ENCODE results near the gene QPRT. TPM values are rescaled to one million over a fixed set of nuclear protein-coding genes. Genes with fewer than 3 reads are reported as not detected.

The QPRT gene
- total RNA-seq, 1 donor, result 19.5 TPM

DNA sequence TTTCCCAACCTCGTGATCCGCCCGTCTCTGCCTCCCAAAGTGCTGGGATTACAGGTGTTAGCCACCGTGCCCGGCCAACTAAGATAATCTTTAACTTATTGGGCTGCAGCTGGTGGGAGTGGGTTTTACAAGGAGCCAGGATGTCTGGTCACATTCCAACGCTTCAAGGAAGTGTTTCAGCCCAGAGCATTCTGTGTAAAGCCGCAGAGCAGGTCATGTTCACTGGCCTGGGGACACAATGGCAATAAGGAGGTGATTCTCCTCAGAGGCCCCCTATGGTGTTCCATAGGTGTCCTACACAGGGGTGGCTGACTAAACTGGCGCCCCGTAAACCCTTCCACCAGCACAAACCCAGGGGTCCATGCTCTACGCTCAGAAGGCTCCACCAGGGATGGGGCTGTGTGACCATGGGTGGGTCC is 1.2 kb downstream of the QPRT start:
- no peak overlapping the region for H3K4me2 ChIP-seq (ENCODE audit: insufficient read depth, low read length)
- H3K4me3 ChIP-seq (ENCODE audit: insufficient read depth, low read length), result no peak overlapping the region
- H3K27ac ChIP-seq (ENCODE audit: low read depth, low read length), result no peak overlapping the region

DNA sequence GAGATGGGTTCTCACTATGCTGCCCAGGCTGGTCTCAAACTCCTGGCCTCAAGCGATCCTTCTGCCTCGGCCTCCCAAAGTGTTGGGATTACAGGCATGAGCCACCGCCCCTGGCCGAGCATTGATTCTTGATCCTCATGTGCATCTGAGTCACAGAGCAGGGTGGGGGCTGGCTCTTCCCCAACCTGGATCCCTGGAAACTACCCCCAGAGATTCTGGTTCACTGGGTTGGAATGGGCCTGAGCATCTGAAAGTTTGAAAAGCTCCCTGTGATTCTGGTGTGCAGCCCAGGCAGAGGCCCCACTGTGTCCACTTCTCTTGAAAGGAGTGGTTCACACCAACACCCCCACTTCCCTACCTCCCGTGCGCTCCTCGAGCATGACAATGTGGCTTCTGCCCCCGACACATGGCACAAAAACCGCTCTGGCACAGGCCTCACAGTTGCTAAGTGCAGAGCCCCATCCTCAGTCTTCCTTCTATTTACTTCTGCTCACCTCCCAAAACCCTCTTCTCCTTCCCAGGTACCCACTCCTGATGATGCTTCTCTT is 4.6 kb downstream of the QPRT start:
- Histone ChIP-seq H4K20me1 (ENCODE audit: insufficient read depth, low read length) (peaks cover 3% of the 10 kb centered on the region), H3K27ac (ENCODE audit: low read depth, low read length) (no peak overlapping the region), H3K27me3 (ENCODE audit: insufficient read depth, low read length) (no peaks in the 10 kb centered on the region), H3K36me3 (ENCODE audit: insufficient read depth, low read length) (no peaks in the 10 kb centered on the region), H2AFZ (ENCODE audit: low read length) (no peak overlapping the region), H3K79me2 (ENCODE audit: insufficient read depth, low read length) (no peaks in the 10 kb centered on the region), H3K4me2 (ENCODE audit: insufficient read depth, low read length) (no peak overlapping the region), H3K4me1 (ENCODE audit: insufficient read depth, low read length) (peaks cover 3% of the 10 kb centered on the region), H3K4me3 (ENCODE audit: insufficient read depth, low read length) (no peak overlapping the region), H3K9me3 (ENCODE audit: low read depth, low read length) (no peaks in the 10 kb centered on the region)
- TF ChIP-seq, protein P1, sequence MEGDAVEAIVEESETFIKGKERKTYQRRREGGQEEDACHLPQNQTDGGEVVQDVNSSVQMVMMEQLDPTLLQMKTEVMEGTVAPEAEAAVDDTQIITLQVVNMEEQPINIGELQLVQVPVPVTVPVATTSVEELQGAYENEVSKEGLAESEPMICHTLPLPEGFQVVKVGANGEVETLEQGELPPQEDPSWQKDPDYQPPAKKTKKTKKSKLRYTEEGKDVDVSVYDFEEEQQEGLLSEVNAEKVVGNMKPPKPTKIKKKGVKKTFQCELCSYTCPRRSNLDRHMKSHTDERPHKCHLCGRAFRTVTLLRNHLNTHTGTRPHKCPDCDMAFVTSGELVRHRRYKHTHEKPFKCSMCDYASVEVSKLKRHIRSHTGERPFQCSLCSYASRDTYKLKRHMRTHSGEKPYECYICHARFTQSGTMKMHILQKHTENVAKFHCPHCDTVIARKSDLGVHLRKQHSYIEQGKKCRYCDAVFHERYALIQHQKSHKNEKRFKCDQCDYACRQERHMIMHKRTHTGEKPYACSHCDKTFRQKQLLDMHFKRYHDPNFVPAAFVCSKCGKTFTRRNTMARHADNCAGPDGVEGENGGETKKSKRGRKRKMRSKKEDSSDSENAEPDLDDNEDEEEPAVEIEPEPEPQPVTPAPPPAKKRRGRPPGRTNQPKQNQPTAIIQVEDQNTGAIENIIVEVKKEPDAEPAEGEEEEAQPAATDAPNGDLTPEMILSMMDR (IDR thresholded peaks at IDR 0.05; ENCODE audit: extremely low read depth, low read depth, low read length), result no peak
- peak; percentile 49 for DNase-seq (ENCODE audit: insufficient read length, low spot score, missing footprints)

More for the DNA sequence above, 1.2 kb downstream of the QPRT start:
- Histone ChIP-seq H3K27me3 (ENCODE audit: insufficient read depth, low read length) (no peaks in the 10 kb centered on the region), H2AFZ (ENCODE audit: low read length) (no peak overlapping the region), H3K36me3 (ENCODE audit: insufficient read depth, low read length) (no peaks in the 10 kb centered on the region), H3K9me3 (ENCODE audit: low read depth, low read length) (no peaks in the 10 kb centered on the region), H3K79me2 (ENCODE audit: insufficient read depth, low read length) (no peaks in the 10 kb centered on the region), H3K4me1 (ENCODE audit: insufficient read depth, low read length) (peaks cover 3% of the 10 kb centered on the region), H4K20me1 (ENCODE audit: insufficient read depth, low read length) (peaks cover 3% of the 10 kb centered on the region)
- DNase-seq (ENCODE audit: insufficient read length, low spot score, missing footprints), result peak; percentile 34
- TF ChIP-seq, protein P1 (IDR thresholded peaks at IDR 0.05; ENCODE audit: extremely low read depth, low read depth, low read length), result no peak

DNA sequence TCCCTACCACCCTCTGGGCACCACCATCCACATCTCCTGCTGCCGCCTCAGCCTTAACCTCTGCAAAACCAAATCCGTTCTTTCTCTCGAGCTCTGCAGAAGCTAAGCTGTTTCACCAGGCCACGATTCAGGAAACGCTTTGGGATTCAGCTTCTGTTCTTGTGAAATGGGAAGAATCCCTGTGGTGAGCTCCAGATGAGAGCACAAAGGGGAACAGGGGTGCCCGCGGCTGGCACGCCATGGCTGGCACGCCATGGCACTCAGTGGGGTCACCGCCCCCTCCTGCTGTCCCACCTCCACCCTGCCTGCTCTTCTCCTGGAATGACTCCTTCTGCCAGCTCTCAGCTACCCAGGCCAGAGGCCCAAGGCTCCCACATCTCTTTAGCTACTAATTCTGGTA is 5.7 kb downstream of the QPRT start:
- Histone ChIP-seq H3K79me2 (ENCODE audit: insufficient read depth, low read length) (no peaks in the 10 kb centered on the region), H3K36me3 (ENCODE audit: insufficient read depth, low read length) (no peaks in the 10 kb centered on the region), H3K27ac (ENCODE audit: low read depth, low read length) (no peak overlapping the region), H3K4me1 (ENCODE audit: insufficient read depth, low read length) (peaks cover under 1% of the 10 kb centered on the region), H3K9me3 (ENCODE audit: low read depth, low read length) (no peaks in the 10 kb centered on the region), H3K27me3 (ENCODE audit: insufficient read depth, low read length) (no peaks in the 10 kb centered on the region), H3K4me2 (ENCODE audit: insufficient read depth, low read length) (no peak overlapping the region), H4K20me1 (ENCODE audit: insufficient read depth, low read length) (peaks cover 3% of the 10 kb centered on the region), H3K4me3 (ENCODE audit: insufficient read depth, low read length) (no peak overlapping the region), H2AFZ (ENCODE audit: low read length) (no peak overlapping the region)
- peak; percentile 18 for DNase-seq (ENCODE audit: insufficient read length, low spot score, missing footprints)
- TF ChIP-seq, protein P1 (IDR thresholded peaks at IDR 0.05; ENCODE audit: extremely low read depth, low read depth, low read length), result no peak

DNA sequence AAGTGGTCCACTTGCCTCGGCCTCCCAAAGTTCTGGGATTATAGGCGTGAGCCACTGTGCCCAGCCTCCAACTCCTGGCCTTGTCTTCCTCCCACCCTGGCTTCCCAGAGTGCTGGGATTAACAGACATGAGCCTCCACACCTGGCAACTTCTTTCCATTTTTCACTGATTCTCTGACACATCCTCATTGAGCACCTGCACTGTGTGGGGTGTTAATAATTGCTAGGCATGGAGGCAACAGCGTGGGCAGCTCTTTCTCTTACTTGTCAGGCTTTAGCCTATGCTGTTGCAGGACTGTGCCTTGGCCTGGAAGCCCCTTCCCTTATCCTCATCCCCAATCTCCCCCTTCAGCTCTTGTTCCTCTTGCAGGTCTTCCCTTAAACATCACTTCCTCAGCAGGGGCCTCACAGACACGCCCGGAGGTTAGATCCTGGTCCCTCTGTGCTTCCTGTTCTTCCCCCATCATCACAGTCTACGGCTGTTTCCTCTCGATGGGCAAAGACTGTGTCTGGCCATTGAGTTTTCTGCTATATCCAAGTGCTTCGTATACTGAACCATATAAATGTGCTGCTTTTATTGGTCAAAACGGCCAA is 7.9 kb downstream of the QPRT start:
- Histone ChIP-seq H3K27ac (ENCODE audit: low read depth, low read length) (no peak overlapping the region), H2AFZ (ENCODE audit: low read length) (no peak overlapping the region), H3K79me2 (ENCODE audit: insufficient read depth, low read length) (no peaks in the 10 kb centered on the region), H4K20me1 (ENCODE audit: insufficient read depth, low read length) (no peaks in the 10 kb centered on the region), H3K4me2 (ENCODE audit: insufficient read depth, low read length) (no peak overlapping the region), H3K36me3 (ENCODE audit: insufficient read depth, low read length) (no peaks in the 10 kb centered on the region), H3K27me3 (ENCODE audit: insufficient read depth, low read length) (no peaks in the 10 kb centered on the region), H3K9me3 (ENCODE audit: low read depth, low read length) (no peaks in the 10 kb centered on the region), H3K4me1 (ENCODE audit: insufficient read depth, low read length) (no peaks in the 10 kb centered on the region), H3K4me3 (ENCODE audit: insufficient read depth, low read length) (no peak overlapping the region)
- DNase-seq (ENCODE audit: insufficient read length, low spot score, missing footprints), result no peak
- TF ChIP-seq, protein P1 (IDR thresholded peaks at IDR 0.05; ENCODE audit: extremely low read depth, low read depth, low read length), result no peak
